Parathyroid adenoma (tissue), 2 donors: Measurements from ENCODE around the gene PIK3C3.

Experiments used
- H2AFZ ChIP-seq: fragments of 300-600 bp; sonication (generic); one replicate; pipeline ENCODE4 v1.7.0; 2017; ENCODE audit warnings: antibody characterized with exemption, mild to moderate bottlenecking
- H3K27ac ChIP-seq: fragments of 300-600 bp; sonication (generic); one replicate; pipeline ENCODE4 v1.7.0; 2017
- H3K27me3 ChIP-seq: fragments of 300-600 bp; sonication (generic); one replicate; pipeline ENCODE4 v1.7.0; 2017; ENCODE audit warnings: low read length; ENCODE audit not compliant: control insufficient read depth, insufficient read depth
- H3K36me3 ChIP-seq: fragments of 300-600 bp; sonication (generic); one replicate; pipeline ENCODE4 v1.7.0; 2017; ENCODE audit warnings: low read length; ENCODE audit not compliant: control insufficient read depth, insufficient read depth
- H3K4me1 ChIP-seq: fragments of 300-600 bp; sonication (generic); one replicate; pipeline ENCODE4 v1.7.0; 2017; ENCODE audit warnings: control low read depth
- H3K4me2 ChIP-seq: fragments of 300-600 bp; sonication (generic); one replicate; pipeline ENCODE4 v1.7.0; 2017; ENCODE audit warnings: low read length
- H3K4me3 ChIP-seq: fragments of 300-600 bp; sonication (generic); one replicate; pipeline ENCODE4 v1.7.0; 2017; ENCODE audit warnings: low read depth, low read length
- H3K79me2 ChIP-seq: fragments of 300-600 bp; sonication (generic); one replicate; pipeline ENCODE4 v1.7.0; 2017; ENCODE audit warnings: control low read depth
- H3K9ac ChIP-seq: fragments of 300-600 bp; sonication (generic); one replicate; pipeline ENCODE4 v1.7.0; 2017; ENCODE audit warnings: mild to moderate bottlenecking
- H3K9me3 ChIP-seq: fragments of 300-600 bp; sonication (generic); one replicate; pipeline ENCODE4 v1.7.0; 2017; ENCODE audit warnings: low read length; ENCODE audit not compliant: control insufficient read depth
- TF ChIP-seq, protein P1 (sequence below): fragments of 300-600 bp; sonication (generic); IDR thresholded peaks from one replicate; pipeline ENCODE4 v1.7.0; 2017; ENCODE audit warnings: antibody characterized with exemption, mild to moderate bottlenecking
- donor health status: primary hyperparathyroidism.

The PIK3C3 gene

GRCh38 chr18:42080340-42080739 is 125.3 kb downstream of the PIK3C3 start:
- H2AFZ ChIP-seq, result no peak overlapping the region
- H3K4me3 ChIP-seq, result no peak overlapping the region
- no peaks in the 10 kb centered on the region for H3K4me1 ChIP-seq
- no peaks in the 10 kb centered on the region for H3K79me2 ChIP-seq
- H3K27me3 ChIP-seq, result no peaks in the 10 kb centered on the region
- TF ChIP-seq, protein P1, sequence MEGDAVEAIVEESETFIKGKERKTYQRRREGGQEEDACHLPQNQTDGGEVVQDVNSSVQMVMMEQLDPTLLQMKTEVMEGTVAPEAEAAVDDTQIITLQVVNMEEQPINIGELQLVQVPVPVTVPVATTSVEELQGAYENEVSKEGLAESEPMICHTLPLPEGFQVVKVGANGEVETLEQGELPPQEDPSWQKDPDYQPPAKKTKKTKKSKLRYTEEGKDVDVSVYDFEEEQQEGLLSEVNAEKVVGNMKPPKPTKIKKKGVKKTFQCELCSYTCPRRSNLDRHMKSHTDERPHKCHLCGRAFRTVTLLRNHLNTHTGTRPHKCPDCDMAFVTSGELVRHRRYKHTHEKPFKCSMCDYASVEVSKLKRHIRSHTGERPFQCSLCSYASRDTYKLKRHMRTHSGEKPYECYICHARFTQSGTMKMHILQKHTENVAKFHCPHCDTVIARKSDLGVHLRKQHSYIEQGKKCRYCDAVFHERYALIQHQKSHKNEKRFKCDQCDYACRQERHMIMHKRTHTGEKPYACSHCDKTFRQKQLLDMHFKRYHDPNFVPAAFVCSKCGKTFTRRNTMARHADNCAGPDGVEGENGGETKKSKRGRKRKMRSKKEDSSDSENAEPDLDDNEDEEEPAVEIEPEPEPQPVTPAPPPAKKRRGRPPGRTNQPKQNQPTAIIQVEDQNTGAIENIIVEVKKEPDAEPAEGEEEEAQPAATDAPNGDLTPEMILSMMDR, result no peak
- no peak overlapping the region for H3K27ac ChIP-seq
- no peaks in the 10 kb centered on the region for H3K36me3 ChIP-seq
- H3K9ac ChIP-seq, result no peak overlapping the region
- no peaks in the 10 kb centered on the region for H3K9me3 ChIP-seq
- no peak overlapping the region for H3K4me2 ChIP-seq

- Histone ChIP-seq H3K4me2 (no peak overlapping the region), H3K4me1 (no peaks in the 10 kb centered on the region), H3K27ac (no peak overlapping the region), H3K4me3 (no peak overlapping the region), H3K9ac (no peak overlapping the region), H3K9me3 (no peaks in the 10 kb centered on the region), H3K27me3 (no peaks in the 10 kb centered on the region), H3K79me2 (no peaks in the 10 kb centered on the region), H3K36me3 (no peaks in the 10 kb centered on the region), H2AFZ (no peak overlapping the region)
- TF ChIP-seq, protein P1, result no peak
Observed at GRCh38 chr18:42082415-42083234, 127.6 kb downstream of the PIK3C3 start.

GRCh38 chr18:42086288-42086687 is 131.3 kb downstream of the PIK3C3 start:
- Histone ChIP-seq H3K27ac (no peak overlapping the region), H3K79me2 (no peaks in the 10 kb centered on the region), H3K36me3 (no peaks in the 10 kb centered on the region), H3K4me1 (no peaks in the 10 kb centered on the region), H3K27me3 (no peaks in the 10 kb centered on the region), H2AFZ (no peak overlapping the region), H3K9ac (no peak overlapping the region), H3K9me3 (no peaks in the 10 kb centered on the region), H3K4me2 (no peak overlapping the region), H3K4me3 (no peak overlapping the region)
- TF ChIP-seq, protein P1, result no peak

- no peaks in the 10 kb centered on the region for H3K79me2 ChIP-seq
- H3K36me3 ChIP-seq, result no peaks in the 10 kb centered on the region
- H3K4me3 ChIP-seq, result no peak overlapping the region
- H3K9ac ChIP-seq, result no peak overlapping the region
- no peaks in the 10 kb centered on the region for H3K4me1 ChIP-seq
- no peaks in the 10 kb centered on the region for H3K27me3 ChIP-seq
- TF ChIP-seq, protein P1, result no peak
- no peak overlapping the region for H3K27ac ChIP-seq
- H3K9me3 ChIP-seq, result no peaks in the 10 kb centered on the region
- H3K4me2 ChIP-seq, result no peak overlapping the region
- no peak overlapping the region for H2AFZ ChIP-seq
Observed at GRCh38 chr18:42087235-42087634, 132.2 kb downstream of the PIK3C3 start.

DNA sequence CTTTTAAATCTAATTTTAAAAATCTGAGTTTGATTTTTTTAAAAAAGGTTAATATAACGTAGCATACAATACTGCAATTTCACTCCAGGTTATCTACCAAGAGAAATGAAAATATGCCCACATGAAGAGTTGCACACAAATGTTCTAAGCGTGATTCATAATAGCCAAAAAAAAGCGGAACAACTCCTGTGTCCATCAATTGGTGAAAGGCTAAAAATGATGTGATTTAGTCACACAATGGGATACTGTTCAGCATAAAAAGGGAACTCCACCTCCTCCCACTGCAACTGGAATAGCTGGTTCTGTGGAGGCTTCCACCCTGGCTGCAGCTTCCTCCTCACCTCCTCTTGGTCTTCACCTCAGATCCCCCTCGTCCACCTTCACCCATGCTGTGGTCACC is 132.8 kb downstream of the PIK3C3 start:
- no peaks in the 10 kb centered on the region for H3K9me3 ChIP-seq
- no peaks in the 10 kb centered on the region for H3K36me3 ChIP-seq
- H3K4me2 ChIP-seq, result no peak overlapping the region
- no peak overlapping the region for H3K4me3 ChIP-seq
- no peak overlapping the region for H3K9ac ChIP-seq
- TF ChIP-seq, protein P1, result no peak
- no peaks in the 10 kb centered on the region for H3K79me2 ChIP-seq
- no peaks in the 10 kb centered on the region for H3K4me1 ChIP-seq
- no peak overlapping the region for H3K27ac ChIP-seq
- no peak overlapping the region for H2AFZ ChIP-seq
- H3K27me3 ChIP-seq, result no peaks in the 10 kb centered on the region
